Psoas muscle (tissue), 8 donors: ENCODE data around the gene UBE2M. TPM values are rescaled to one million over a fixed set of nuclear protein-coding genes. Genes with fewer than 3 reads are reported as not detected.

ENCODE experiments used
- ATAC-seq, 4 donors: fragments of 200-7000 bp; cut with Tn5 transposase; one replicate each; pipeline ENCODE4 v1.9.1; 2020; ENCODE audit warnings: moderate library complexity in 3 of 4, mild to moderate bottlenecking in 2 of 4
- DNase-seq, 2 donors: peaks; one replicate each; pipeline ENCODE4 v3.0.0-alpha.2; 2020
- H3K27ac ChIP-seq: fragments of 200-600 bp; one replicate; pipeline ENCODE4 v1.8.0; 2022
- H3K27me3 ChIP-seq, 3 donors: fragments of 200-600 bp in 1 of 3; one replicate each; pipeline versions ENCODE4 v1.6.1 to v1.8.0; 2013 to 2022; ENCODE audit warnings: low read length in 2 of 3, mild to moderate bottlenecking in 2 of 3, moderate library complexity in 1 of 3; ENCODE audit not compliant: insufficient read depth in 3 of 3
- H3K36me3 ChIP-seq, 2 donors: fragments of 200-600 bp in 1 of 2; one replicate each; pipeline versions ENCODE4 v1.6.1 to v1.8.0; 2013 to 2022; ENCODE audit warnings: low read depth in 1 of 2, mild to moderate bottlenecking in 1 of 2, moderate library complexity in 1 of 2; ENCODE audit not compliant: insufficient read depth in 1 of 2
- H3K4me1 ChIP-seq: fragments of 200-600 bp; one replicate; pipeline ENCODE4 v1.8.0; 2022
- H3K4me3 ChIP-seq: fragments of 200-600 bp; one replicate; pipeline ENCODE4 v1.8.0; 2022; ENCODE audit warnings: mild to moderate bottlenecking
- H3K9me3 ChIP-seq: fragments of 200-600 bp; one replicate; pipeline ENCODE4 v1.8.0; 2022
- CTCF ChIP-seq: fragments of 200-600 bp; IDR thresholded peaks from one replicate; pipeline ENCODE4 v1.8.0; 2022; ENCODE audit warnings: antibody characterized with exemption
- WGBS, 3 donors: extraction: QIAGEN DNeasy Blood & Tissue Kit; methylation state at CpG; one replicate each; pipeline versions ENCODE4 v1.1.6 to v1.1.7; 2013; 5-methylcytosine and 5-hydroxymethylcytosine counted together
- intact Hi-C, 2 donors: fragments of 100-400 bp; cut with DNase I; formaldehyde crosslinking; loops; one replicate each; pipeline versions ENCODE4 v1.11.0 to v1.14.2; 2022
- polyA plus RNA-seq, 3 donors: library from polyadenylated mRNA; stranded (reverse); fragments of 200-250 nt; gene quantifications; one replicate each; pipeline ENCODE4 v1.2.3, GENCODE V29; 2013
- total RNA-seq, 4 donors: library from RNA; stranded (reverse); fragmentation: NEBNext Ultra II Directional in 2 of 4; extraction: Animal tissue kit (Norgen Biotek cat#: 25700) in 2 of 4; gene quantifications; one replicate each; pipeline versions ENCODE4 v1.2.1 to v1.2.4, GENCODE V29; 2021 to 2023
- donor health status: healthy with polysubstance abuse.
- donor health status: DM: no; HTN: no; CAD: no; lungs with moderate emphysema.
- donor health status: Bipolar disorder and iron deficiency.
- donor health status: healthy.
- donor health status: DM: yes; HTN: yes; CAD: no.
- donor health status: DM: no; HTN: no; CAD: no.
- donor health status: DM: no; HTN: no; CAD: no.
- donor health status: DM: yes; HTN: yes; CAD: no.

UBE2M gene
- total and polyA plus RNA-seq, 7 donors, result 86.8 to 146 (median 144) TPM

- Histone ChIP-seq H3K27ac (peak overlapping the region; percentile 97), H3K4me1 (peaks cover 33% of the 10 kb centered on the region), H3K9me3 (no peaks in the 10 kb centered on the region), H3K27me3 (no peaks in the 10 kb centered on the region), H3K36me3 (peaks cover 0 to 20% of the 10 kb centered on the region in 2 donors), H3K4me3 (peak overlapping the region; percentile 98)
- ATAC-seq (peak; percentile 44 to 61 (median 54)), DNase-seq (peak; percentile 68 to 82)
- WGBS, 3 donors, result 0 to 1% (median 1%) methylated on average over 14 of the region's 14 CpGs
- TF ChIP-seq CTCF, result peak; percentile 48
- intact Hi-C loops, result no loop called here
Observed at GRCh38 chr19:58519087-58519354, 39.4 kb downstream of the UBE2M start.

- peaks cover 0 to 20% of the 10 kb centered on the region in 2 donors for H3K36me3 ChIP-seq
- H3K27ac ChIP-seq, result peak overlapping the region; percentile 97
- no peaks in the 10 kb centered on the region for H3K27me3 ChIP-seq
- TF ChIP-seq CTCF, result no peak
- H3K9me3 ChIP-seq, result no peaks in the 10 kb centered on the region
- ATAC-seq (no peak), DNase-seq (no peak)
- intact Hi-C loops, result no loop called here
- H3K4me1 ChIP-seq, result peaks cover 33% of the 10 kb centered on the region
- WGBS, 3 donors, result 11 to 14% (median 13%) methylated on average over 22 of the region's 22 CpGs
- peak overlapping the region; percentile 98 for H3K4me3 ChIP-seq
Observed at GRCh38 chr19:58518256-58519086, 39.9 kb downstream of the UBE2M start.

GRCh38 chr19:58516964-58517833, 41.2 kb downstream of the UBE2M start:
- Histone ChIP-seq H3K4me3 (no peak overlapping the region), H3K27ac (no peak overlapping the region), H3K27me3 (no peaks in the 10 kb centered on the region), H3K4me1 (peaks cover 33% of the 10 kb centered on the region), H3K9me3 (no peaks in the 10 kb centered on the region), H3K36me3 (peaks cover 0 to 20% of the 10 kb centered on the region in 2 donors)
- no peak for ATAC-seq
- TF ChIP-seq CTCF, result no peak
- WGBS, 3 donors, result 84 to 91% (median 86%) methylated on average over 64 to 65 of the region's 65 CpGs
- no peak for DNase-seq
- intact Hi-C loops, result no loop called here

- no peaks in the 10 kb centered on the region for H3K9me3 ChIP-seq
- no peak overlapping the region for H3K4me3 ChIP-seq
- 77 to 82% (median 78%) methylated on average over 22 to 25 of the region's 25 CpGs for WGBS, 3 donors
- no peak for DNase-seq
- no peaks in the 10 kb centered on the region for H3K27me3 ChIP-seq
- ATAC-seq, result no peak
- no peak for TF ChIP-seq CTCF
- intact Hi-C loops, result no loop called here
- H3K4me1 ChIP-seq, result peaks cover 33% of the 10 kb centered on the region
- H3K27ac ChIP-seq, result peak overlapping the region; percentile 46
- H3K36me3 ChIP-seq, result peaks cover 0 to 20% of the 10 kb centered on the region in 2 donors
Observed at GRCh38 chr19:58516246-58516836, 42.1 kb downstream of the UBE2M start.
